ENCODE data around the gene PPIG. TPM values are rescaled to one million over a fixed set of nuclear protein-coding genes. Genes with fewer than 3 reads are reported as not detected.

Gene PPIG
- total and polyA plus RNA-seq, 5 donors from 2014 or later, result 50.6 to 81.6 (median 53.0) TPM

DNA sequence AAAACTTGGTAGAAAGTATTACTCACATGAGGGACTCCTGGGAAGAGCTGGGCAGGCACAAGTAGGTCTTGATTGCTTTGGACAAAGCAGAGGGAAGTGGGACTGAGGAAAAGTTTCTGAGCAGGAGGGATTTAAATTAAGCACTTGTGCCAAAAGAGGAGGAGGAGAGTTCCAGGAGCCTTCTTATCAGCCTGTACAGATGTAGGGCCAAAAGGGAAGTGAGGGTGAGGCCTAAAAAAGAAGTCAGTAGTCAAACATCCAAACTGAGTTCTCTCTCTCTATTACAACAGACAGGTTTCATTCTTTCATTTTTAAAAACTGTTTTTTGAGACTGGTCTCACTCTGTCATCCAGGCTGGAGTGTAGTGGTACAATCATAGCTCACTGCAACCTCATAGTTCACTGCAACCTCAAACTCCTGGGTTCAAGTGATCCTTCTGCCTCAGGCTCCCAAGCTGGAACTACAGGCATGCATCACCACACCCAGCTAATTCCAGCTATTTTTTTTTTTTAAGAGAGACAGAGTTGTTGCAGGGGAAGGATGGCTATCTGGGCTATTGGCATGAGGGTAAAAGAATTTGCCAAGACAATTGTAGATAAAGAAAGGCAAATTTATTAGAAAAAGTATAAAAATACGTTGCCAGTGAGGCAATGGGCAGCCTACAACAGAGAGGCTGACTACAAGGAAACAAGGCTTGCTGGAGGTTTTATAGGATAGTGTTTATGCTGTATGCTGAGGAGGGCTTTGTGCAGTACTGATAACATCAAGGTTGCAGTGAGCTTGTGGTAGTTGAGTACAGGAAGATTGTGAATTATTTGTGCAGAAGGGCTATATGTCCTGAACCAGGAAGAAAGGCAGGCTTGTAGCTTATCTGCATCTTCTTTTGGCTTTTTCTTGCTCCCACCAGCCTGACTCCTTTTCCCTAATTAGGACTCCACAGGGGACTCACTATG, 81.1 kb downstream of the PPIG start:
- Histone ChIP-seq H3K27ac (ENCODE audit: insufficient read depth, low read length, poor library complexity, severe bottlenecking) (no peak overlapping the region), H3K36me3 (ENCODE audit: control insufficient read depth, insufficient read depth, low read length) (no peaks in the 10 kb centered on the region), H3K4me1 (ENCODE audit: control insufficient read depth, insufficient read depth, low read length, poor library complexity, severe bottlenecking) (no peaks in the 10 kb centered on the region), H3K9me3 (ENCODE audit: control insufficient read depth in 2 of 2, low read length in 2 of 2) (no peaks in the 10 kb centered on the region), H3K4me3 (ENCODE audit: low read depth, low read length) (no peak overlapping the region), H3K27me3 (ENCODE audit: control insufficient read depth, insufficient read depth, low read length) (peaks cover 3% of the 10 kb centered on the region)
- H3K27ac Mint-ChIP-seq, result peak overlapping the region in 1 of 3 donors; percentile 44
- peaks cover 0 to 3% (median 0%) of the 10 kb centered on the region in 7 donors for H3K9me3 Mint-ChIP-seq
- H3K36me3 Mint-ChIP-seq, result no peaks in the 10 kb centered on the region
- no peaks in the 10 kb centered on the region for H3K4me1 Mint-ChIP-seq
- DNase-seq, result no peak
- H3K27me3 Mint-ChIP-seq, result peaks cover 19% of the 10 kb centered on the region
- ATAC-seq (ENCODE audit: low read depth in 2 of 2), result no peak
- no peak overlapping the region for H3K4me3 Mint-ChIP-seq

DNA sequence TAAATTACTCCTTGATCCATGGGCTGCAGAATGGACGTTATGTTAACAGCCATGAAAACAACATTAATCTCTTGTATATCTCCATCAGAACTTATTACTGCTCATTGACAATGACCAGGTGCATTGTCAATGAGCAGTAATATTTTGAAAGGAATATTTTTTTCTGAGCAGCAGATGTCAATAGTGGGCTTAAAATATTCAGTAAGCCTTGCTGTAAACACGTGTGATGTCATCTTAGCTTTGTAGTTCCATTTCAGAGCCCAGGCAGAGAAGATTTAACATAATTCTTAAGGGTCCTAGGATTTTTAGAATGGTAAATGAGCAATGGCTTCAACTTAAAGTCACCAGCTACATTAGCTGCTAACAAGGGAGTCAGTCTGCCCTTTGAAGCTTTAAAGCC, 83.4 kb downstream of the PPIG start:
- peaks cover 0 to 3% (median 0%) of the 10 kb centered on the region in 7 donors for H3K9me3 Mint-ChIP-seq
- Histone ChIP-seq H3K27me3 (ENCODE audit: control insufficient read depth, insufficient read depth, low read length) (peaks cover 3% of the 10 kb centered on the region), H3K27ac (ENCODE audit: insufficient read depth, low read length, poor library complexity, severe bottlenecking) (no peak overlapping the region), H3K4me1 (ENCODE audit: control insufficient read depth, insufficient read depth, low read length, poor library complexity, severe bottlenecking) (no peaks in the 10 kb centered on the region), H3K4me3 (ENCODE audit: low read depth, low read length) (no peak overlapping the region), H3K36me3 (ENCODE audit: control insufficient read depth, insufficient read depth, low read length) (no peaks in the 10 kb centered on the region), H3K9me3 (ENCODE audit: control insufficient read depth in 2 of 2, low read length in 2 of 2) (no peaks in the 10 kb centered on the region)
- H3K4me3 Mint-ChIP-seq, result no peak overlapping the region
- ATAC-seq (ENCODE audit: low read depth in 2 of 2) (no peak), DNase-seq (no peak)
- no peaks in the 10 kb centered on the region for H3K4me1 Mint-ChIP-seq
- H3K27ac Mint-ChIP-seq, result no peak overlapping the region
- H3K36me3 Mint-ChIP-seq, result no peaks in the 10 kb centered on the region
- peaks cover 13% of the 10 kb centered on the region for H3K27me3 Mint-ChIP-seq

DNA sequence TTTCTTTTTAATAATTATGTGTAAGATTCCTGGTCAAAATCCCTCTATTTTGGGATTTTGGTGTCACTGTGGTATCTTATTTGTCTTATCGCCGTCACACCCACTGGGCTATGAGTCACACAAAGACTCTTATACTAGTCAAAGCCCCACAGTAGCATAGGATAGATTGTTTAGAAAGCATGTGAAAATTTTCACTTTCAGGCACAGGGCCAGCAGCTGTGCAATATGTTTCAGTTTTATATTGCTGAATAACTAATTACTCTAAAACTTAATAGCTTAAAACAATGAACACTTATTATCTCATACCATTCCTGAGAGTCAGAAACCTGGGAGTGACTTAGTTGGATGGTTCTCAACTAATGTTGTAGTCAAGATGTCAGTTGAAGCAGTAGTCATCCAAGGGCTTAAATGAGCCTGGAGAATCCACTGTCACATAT, 86.1 kb downstream of the PPIG start:
- Mint-ChIP-seq H3K27me3 (peaks cover 13% of the 10 kb centered on the region), H3K4me1 (no peaks in the 10 kb centered on the region), H3K4me3 (no peak overlapping the region), H3K36me3 (no peaks in the 10 kb centered on the region), H3K27ac (no peak overlapping the region), H3K9me3 (peaks cover 0 to 3% (median 0%) of the 10 kb centered on the region in 7 donors)
- no peak for DNase-seq
- ATAC-seq (ENCODE audit: low read depth in 2 of 2), result no peak
- Histone ChIP-seq H3K27me3 (ENCODE audit: control insufficient read depth, insufficient read depth, low read length) (peaks cover 3% of the 10 kb centered on the region), H3K27ac (ENCODE audit: insufficient read depth, low read length, poor library complexity, severe bottlenecking) (no peak overlapping the region), H3K36me3 (ENCODE audit: control insufficient read depth, insufficient read depth, low read length) (no peaks in the 10 kb centered on the region), H3K4me3 (ENCODE audit: low read depth, low read length) (no peak overlapping the region), H3K4me1 (ENCODE audit: control insufficient read depth, insufficient read depth, low read length, poor library complexity, severe bottlenecking) (no peaks in the 10 kb centered on the region), H3K9me3 (ENCODE audit: control insufficient read depth in 2 of 2, low read length in 2 of 2) (no peaks in the 10 kb centered on the region)

DNA sequence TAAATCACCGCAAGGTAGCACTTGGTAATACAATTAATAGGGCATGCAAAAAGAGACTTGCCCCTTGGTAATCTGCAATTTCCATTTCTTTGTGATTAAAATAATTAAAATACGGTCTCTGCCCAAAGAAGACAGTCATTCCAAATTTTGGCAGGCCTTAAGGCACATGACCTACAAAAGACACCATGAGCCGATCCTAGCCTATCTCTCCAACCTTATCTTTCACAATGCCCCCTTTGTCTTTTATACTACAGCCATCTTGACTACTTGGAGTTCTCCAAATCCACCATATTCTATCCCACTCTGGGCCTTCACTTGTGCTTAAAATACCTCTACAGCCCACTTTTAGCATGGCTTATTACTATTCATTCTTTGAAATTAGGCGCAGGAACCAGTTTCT, 86.8 kb downstream of the PPIG start:
- Mint-ChIP-seq H3K27me3 (peaks cover 10% of the 10 kb centered on the region), H3K9me3 (peaks cover 0 to 3% (median 0%) of the 10 kb centered on the region in 7 donors), H3K27ac (no peak overlapping the region), H3K4me3 (no peak overlapping the region), H3K4me1 (no peaks in the 10 kb centered on the region), H3K36me3 (no peaks in the 10 kb centered on the region)
- peaks cover 5% of the 10 kb centered on the region for H3K27me3 ChIP-seq (ENCODE audit: control insufficient read depth, insufficient read depth, low read length)
- DNase-seq (no peak), ATAC-seq (ENCODE audit: low read depth in 2 of 2) (no peak)
- H3K4me1 ChIP-seq (ENCODE audit: control insufficient read depth, insufficient read depth, low read length, poor library complexity, severe bottlenecking), result no peaks in the 10 kb centered on the region
- no peaks in the 10 kb centered on the region for H3K9me3 ChIP-seq (ENCODE audit: control insufficient read depth in 2 of 2, low read length in 2 of 2)
- no peak overlapping the region for H3K27ac ChIP-seq (ENCODE audit: insufficient read depth, low read length, poor library complexity, severe bottlenecking)
- H3K36me3 ChIP-seq (ENCODE audit: control insufficient read depth, insufficient read depth, low read length), result no peaks in the 10 kb centered on the region
- H3K4me3 ChIP-seq (ENCODE audit: low read depth, low read length), result no peak overlapping the region

DNA sequence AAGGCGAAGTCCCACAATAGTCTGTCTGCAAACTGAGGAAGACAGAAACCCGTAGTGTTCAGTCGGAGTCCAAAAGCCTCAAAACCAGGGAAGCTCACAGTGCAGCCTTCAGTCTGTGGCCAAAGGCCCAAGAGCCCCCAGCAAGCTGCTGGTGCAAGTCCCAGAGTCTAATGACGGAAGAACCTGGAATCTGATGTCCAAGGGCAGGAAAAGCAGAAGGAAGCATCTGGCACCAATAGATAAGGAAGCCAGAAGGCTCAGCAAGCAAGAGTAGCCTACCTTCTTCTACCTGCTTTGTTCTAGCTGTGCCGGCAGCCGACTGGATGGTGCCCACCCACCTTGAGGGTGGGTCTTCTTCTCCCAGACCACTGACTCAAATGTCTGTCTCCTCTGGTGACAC, 88.3 kb downstream of the PPIG start:
- Histone ChIP-seq H3K27ac (ENCODE audit: insufficient read depth, low read length, poor library complexity, severe bottlenecking) (no peak overlapping the region), H3K9me3 (ENCODE audit: control insufficient read depth in 2 of 2, low read length in 2 of 2) (no peaks in the 10 kb centered on the region), H3K4me1 (ENCODE audit: control insufficient read depth, insufficient read depth, low read length, poor library complexity, severe bottlenecking) (no peaks in the 10 kb centered on the region), H3K27me3 (ENCODE audit: control insufficient read depth, insufficient read depth, low read length) (peaks cover 2% of the 10 kb centered on the region), H3K4me3 (ENCODE audit: low read depth, low read length) (no peak overlapping the region), H3K36me3 (ENCODE audit: control insufficient read depth, insufficient read depth, low read length) (no peaks in the 10 kb centered on the region)
- Mint-ChIP-seq H3K27ac (no peak overlapping the region), H3K36me3 (no peaks in the 10 kb centered on the region), H3K4me3 (no peak overlapping the region), H3K9me3 (peaks cover 0 to 3% (median 0%) of the 10 kb centered on the region in 7 donors), H3K4me1 (no peaks in the 10 kb centered on the region), H3K27me3 (peaks cover 4% of the 10 kb centered on the region)
- DNase-seq (no peak), ATAC-seq (ENCODE audit: low read depth in 2 of 2) (no peak)

DNA sequence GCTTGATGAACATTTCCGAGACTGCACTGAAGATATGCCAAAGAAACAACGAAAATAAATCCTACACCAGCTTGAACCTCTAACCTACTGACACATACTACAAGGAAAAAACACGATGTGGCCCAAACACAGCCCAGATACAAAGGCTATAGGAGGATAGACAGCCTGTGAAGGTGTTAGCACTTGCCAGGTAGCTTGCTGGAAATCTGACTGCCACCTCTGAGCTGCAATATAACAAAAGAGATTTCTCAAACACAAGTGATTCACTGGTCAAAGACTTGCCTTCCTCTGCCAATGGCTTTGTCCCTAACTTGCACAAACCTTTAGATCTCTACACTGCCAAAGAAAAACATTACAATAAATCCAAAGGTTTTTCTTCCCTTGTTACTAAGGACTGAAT, 89.0 kb downstream of the PPIG start:
- Mint-ChIP-seq H3K9me3 (peaks cover 0 to 3% (median 0%) of the 10 kb centered on the region in 7 donors), H3K4me3 (no peak overlapping the region), H3K36me3 (no peaks in the 10 kb centered on the region), H3K4me1 (no peaks in the 10 kb centered on the region), H3K27ac (no peak overlapping the region), H3K27me3 (peaks cover 4% of the 10 kb centered on the region)
- no peaks in the 10 kb centered on the region for H3K4me1 ChIP-seq (ENCODE audit: control insufficient read depth, insufficient read depth, low read length, poor library complexity, severe bottlenecking)
- no peak for DNase-seq
- H3K36me3 ChIP-seq (ENCODE audit: control insufficient read depth, insufficient read depth, low read length), result no peaks in the 10 kb centered on the region
- H3K27ac ChIP-seq (ENCODE audit: insufficient read depth, low read length, poor library complexity, severe bottlenecking), result no peak overlapping the region
- no peaks in the 10 kb centered on the region for H3K9me3 ChIP-seq (ENCODE audit: control insufficient read depth in 2 of 2, low read length in 2 of 2)
- ATAC-seq (ENCODE audit: low read depth in 2 of 2), result no peak
- peaks cover 2% of the 10 kb centered on the region for H3K27me3 ChIP-seq (ENCODE audit: control insufficient read depth, insufficient read depth, low read length)
- H3K4me3 ChIP-seq (ENCODE audit: low read depth, low read length), result no peak overlapping the region

DNA sequence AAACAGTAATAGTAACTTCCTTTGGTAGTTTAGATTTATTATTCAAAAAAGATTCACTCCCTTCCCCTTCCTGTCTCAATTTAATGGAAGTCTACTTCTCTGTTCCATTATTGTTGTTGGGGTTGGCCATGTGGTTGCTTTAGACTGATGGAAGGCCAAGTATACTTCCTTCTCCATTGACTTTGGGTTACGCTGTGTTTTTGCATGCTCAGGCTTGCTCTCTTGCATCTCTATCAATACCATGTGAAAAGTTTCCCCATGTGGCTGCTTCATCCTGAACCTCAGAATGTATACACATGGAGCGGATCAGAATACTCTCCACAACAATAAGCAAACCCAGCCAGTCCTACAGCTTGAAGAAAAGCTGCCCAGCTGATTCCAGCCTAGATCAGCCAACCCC, 89.8 kb downstream of the PPIG start:
- H3K9me3 ChIP-seq (ENCODE audit: control insufficient read depth in 2 of 2, low read length in 2 of 2), result no peaks in the 10 kb centered on the region
- no peak overlapping the region for H3K4me3 Mint-ChIP-seq
- H3K4me3 ChIP-seq (ENCODE audit: low read depth, low read length), result no peak overlapping the region
- H3K27ac ChIP-seq (ENCODE audit: insufficient read depth, low read length, poor library complexity, severe bottlenecking), result no peak overlapping the region
- no peaks in the 10 kb centered on the region for H3K36me3 Mint-ChIP-seq
- peaks cover 4% of the 10 kb centered on the region for H3K27me3 Mint-ChIP-seq
- H3K9me3 Mint-ChIP-seq, result peaks cover 0 to 3% (median 0%) of the 10 kb centered on the region in 7 donors
- DNase-seq (no peak), ATAC-seq (ENCODE audit: low read depth in 2 of 2) (no peak)
- H3K27ac Mint-ChIP-seq, result peak overlapping the region in 1 of 3 donors; percentile 21
- H3K4me1 Mint-ChIP-seq, result no peaks in the 10 kb centered on the region
- H3K36me3 ChIP-seq (ENCODE audit: control insufficient read depth, insufficient read depth, low read length), result no peaks in the 10 kb centered on the region
- H3K27me3 ChIP-seq (ENCODE audit: control insufficient read depth, insufficient read depth, low read length), result peaks cover 2% of the 10 kb centered on the region
- no peaks in the 10 kb centered on the region for H3K4me1 ChIP-seq (ENCODE audit: control insufficient read depth, insufficient read depth, low read length, poor library complexity, severe bottlenecking)

DNA sequence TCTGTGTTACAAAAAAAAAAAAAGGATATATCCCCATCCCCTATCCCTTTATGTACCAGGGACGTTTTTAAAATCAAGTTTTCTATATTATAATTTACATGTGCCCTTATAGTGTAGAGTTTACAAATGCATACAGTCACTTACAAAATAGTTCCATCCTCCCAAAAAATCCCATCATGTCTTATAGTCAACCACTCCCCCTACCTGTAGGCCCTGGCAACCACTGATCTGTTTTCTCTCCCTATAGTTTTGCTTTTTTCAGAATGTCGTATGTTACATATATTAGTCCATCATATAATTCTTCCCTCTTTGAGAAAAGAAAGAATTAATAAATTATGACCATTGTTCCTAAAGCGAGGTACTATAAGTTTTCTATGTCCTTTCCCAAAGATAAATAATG, 92.2 kb downstream of the PPIG start:
- Mint-ChIP-seq H3K36me3 (no peaks in the 10 kb centered on the region), H3K9me3 (peaks cover 0 to 3% (median 0%) of the 10 kb centered on the region in 7 donors), H3K27me3 (no peaks in the 10 kb centered on the region), H3K4me1 (no peaks in the 10 kb centered on the region), H3K4me3 (no peak overlapping the region), H3K27ac (peak overlapping the region in 1 of 3 donors; percentile 66)
- peaks cover 4% of the 10 kb centered on the region for H3K27me3 ChIP-seq (ENCODE audit: control insufficient read depth, insufficient read depth, low read length)
- no peak overlapping the region for H3K27ac ChIP-seq (ENCODE audit: insufficient read depth, low read length, poor library complexity, severe bottlenecking)
- H3K36me3 ChIP-seq (ENCODE audit: control insufficient read depth, insufficient read depth, low read length), result no peaks in the 10 kb centered on the region
- H3K9me3 ChIP-seq (ENCODE audit: control insufficient read depth in 2 of 2, low read length in 2 of 2), result peaks cover 0 to 5% of the 10 kb centered on the region in 2 experiments
- DNase-seq, result no peak
- no peaks in the 10 kb centered on the region for H3K4me1 ChIP-seq (ENCODE audit: control insufficient read depth, insufficient read depth, low read length, poor library complexity, severe bottlenecking)
- no peak overlapping the region for H3K4me3 ChIP-seq (ENCODE audit: low read depth, low read length)
- no peak for ATAC-seq (ENCODE audit: low read depth in 2 of 2)
